ENCODE measurements around the gene PDE8A. TPM values are rescaled to one million over a fixed set of nuclear protein-coding genes. Genes with fewer than 3 reads are reported as not detected.

The PDE8A gene
- total and polyA plus RNA-seq, 2 donors (not counting 1 experiment from before 2014, with no cell fraction given), result 17.4 to 51.1 TPM

DNA sequence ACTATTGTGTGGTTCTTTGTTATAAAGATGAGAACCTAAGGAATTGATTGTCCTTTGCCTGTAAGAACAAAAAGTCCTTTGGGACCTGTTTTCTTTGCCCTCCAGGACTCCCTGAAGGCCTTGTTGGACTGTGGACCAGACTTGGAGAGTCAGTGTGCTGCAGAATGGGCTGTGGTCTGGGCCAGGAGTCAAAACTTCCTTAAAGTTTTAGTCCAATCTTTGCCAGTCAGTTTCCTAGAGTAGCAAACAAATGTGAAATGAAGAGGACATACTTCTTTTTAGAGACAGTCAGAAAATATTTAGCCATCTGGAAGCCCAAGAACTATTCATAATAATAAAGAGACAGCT is 45.4 kb downstream of the PDE8A start:
- CTCF ChIA-PET, result no interaction called here
- H3K4me1 Mint-ChIP-seq, result peaks cover 44% of the 10 kb centered on the region
- no peak overlapping the region for H3K9ac ChIP-seq (ENCODE audit: low read length)

DNA sequence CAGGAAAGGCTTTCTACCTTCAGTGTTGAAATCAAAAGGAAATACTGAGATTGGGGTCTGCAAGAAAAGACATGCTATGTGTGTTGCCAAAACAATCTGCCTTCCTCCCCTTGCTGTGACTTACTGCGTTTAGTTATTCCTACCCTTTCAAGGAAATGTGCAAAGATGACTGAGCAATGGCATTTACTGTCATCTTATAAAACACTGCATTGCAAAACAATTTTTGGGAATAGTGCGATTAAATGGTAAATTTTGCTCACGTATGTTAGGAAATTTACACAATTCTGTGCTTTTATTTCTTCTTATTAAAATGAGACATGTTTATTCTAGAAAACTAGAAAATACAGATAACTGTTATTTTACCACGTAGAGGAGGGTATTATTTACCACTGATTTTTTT is 45.8 kb downstream of the PDE8A start:
- Mint-ChIP-seq H3K4me1 (peaks cover 46% of the 10 kb centered on the region), H3K27me3 (no peaks in the 10 kb centered on the region), H3K27ac (no peak overlapping the region), H3K9me3 (ENCODE audit: insufficient read depth) (no peaks in the 10 kb centered on the region), H3K4me3 (no peak overlapping the region)
- TF ChIP-seq, protein P1, sequence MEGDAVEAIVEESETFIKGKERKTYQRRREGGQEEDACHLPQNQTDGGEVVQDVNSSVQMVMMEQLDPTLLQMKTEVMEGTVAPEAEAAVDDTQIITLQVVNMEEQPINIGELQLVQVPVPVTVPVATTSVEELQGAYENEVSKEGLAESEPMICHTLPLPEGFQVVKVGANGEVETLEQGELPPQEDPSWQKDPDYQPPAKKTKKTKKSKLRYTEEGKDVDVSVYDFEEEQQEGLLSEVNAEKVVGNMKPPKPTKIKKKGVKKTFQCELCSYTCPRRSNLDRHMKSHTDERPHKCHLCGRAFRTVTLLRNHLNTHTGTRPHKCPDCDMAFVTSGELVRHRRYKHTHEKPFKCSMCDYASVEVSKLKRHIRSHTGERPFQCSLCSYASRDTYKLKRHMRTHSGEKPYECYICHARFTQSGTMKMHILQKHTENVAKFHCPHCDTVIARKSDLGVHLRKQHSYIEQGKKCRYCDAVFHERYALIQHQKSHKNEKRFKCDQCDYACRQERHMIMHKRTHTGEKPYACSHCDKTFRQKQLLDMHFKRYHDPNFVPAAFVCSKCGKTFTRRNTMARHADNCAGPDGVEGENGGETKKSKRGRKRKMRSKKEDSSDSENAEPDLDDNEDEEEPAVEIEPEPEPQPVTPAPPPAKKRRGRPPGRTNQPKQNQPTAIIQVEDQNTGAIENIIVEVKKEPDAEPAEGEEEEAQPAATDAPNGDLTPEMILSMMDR (IDR thresholded peaks at IDR 0.05), result no peak
- no peak for TF ChIP-seq EZH2 (IDR thresholded peaks at IDR 0.05; ENCODE audit: borderline replicate concordance, insufficient read depth, low read depth, low read length, poor library complexity, severe bottlenecking)
- intact Hi-C loops (cut with micrococcal nuclease), result no loop called here
- Histone ChIP-seq H2AFZ (ENCODE audit: insufficient read depth, low read depth, low read length, poor library complexity, severe bottlenecking) (no peak overlapping the region), H3K4me3 (ENCODE audit: control extremely low read depth in 1 of 5, extremely low read depth in 1 of 5, insufficient read depth in 1 of 5, low read depth in 2 of 5, low read length in 4 of 5) (no peak overlapping the region), H4K20me1 (ENCODE audit: control insufficient read depth, insufficient read depth, low read length, poor library complexity, severe bottlenecking) (peaks cover 28% of the 10 kb centered on the region), H3K36me3 (replicated peaks in 1 of 2; ENCODE audit: control extremely low read depth in 1 of 2, control insufficient read depth in 1 of 2, extremely low read depth in 1 of 2, insufficient read depth in 2 of 2, low read length in 1 of 2) (no peaks in the 10 kb centered on the region), H3K9ac (ENCODE audit: low read length) (no peak overlapping the region), H3K9me3 (ENCODE audit: control extremely low read depth in 1 of 3, control insufficient read depth in 2 of 3, insufficient read depth in 1 of 3, low read length in 2 of 3) (no peaks in the 10 kb centered on the region), H3K79me2 (ENCODE audit: control insufficient read depth, insufficient read depth, low read length) (peaks cover 71% of the 10 kb centered on the region), H3K4me1 (ENCODE audit: control insufficient read depth in 2 of 2, insufficient read depth in 2 of 2, low read length in 2 of 2) (peaks cover 18 to 30% of the 10 kb centered on the region in 2 donors), H3K27me3 (replicated peaks in 1 of 4; ENCODE audit: control extremely low read depth in 1 of 4, control insufficient read depth in 3 of 4, insufficient read depth in 4 of 4, low read length in 3 of 4) (no peaks in the 10 kb centered on the region), H3K27ac (ENCODE audit: low read length in 2 of 2) (no peak overlapping the region), H3K4me2 (replicated peaks; ENCODE audit: low read depth, low read length, poor library complexity, severe bottlenecking) (no peak overlapping the region)
- CTCF ChIA-PET, result interaction anchor here (1.2 kb wide), 1 partner anchor 98 kb away, joined by 3 read pairs; no protein-coding TSS in a partner anchor
- no CpG with 5 or more reads among the region's 4 CpGs for WGBS (ENCODE audit: insufficient coverage)
- ATAC-seq (ENCODE audit: low read depth), result no peak
- DNase-seq, result no peak
- POLR2A ChIA-PET, result no interaction called here

More for the DNA sequence above, 45.4 kb downstream of the PDE8A start:
- Histone ChIP-seq H3K4me1 (ENCODE audit: control insufficient read depth in 2 of 2, insufficient read depth in 2 of 2, low read length in 2 of 2) (peaks cover 18 to 28% of the 10 kb centered on the region in 2 donors), H3K36me3 (replicated peaks in 1 of 2; ENCODE audit: control extremely low read depth in 1 of 2, control insufficient read depth in 1 of 2, extremely low read depth in 1 of 2, insufficient read depth in 2 of 2, low read length in 1 of 2) (no peaks in the 10 kb centered on the region), H4K20me1 (ENCODE audit: control insufficient read depth, insufficient read depth, low read length, poor library complexity, severe bottlenecking) (peaks cover 26% of the 10 kb centered on the region), H3K4me3 (ENCODE audit: control extremely low read depth in 1 of 5, extremely low read depth in 1 of 5, insufficient read depth in 1 of 5, low read depth in 2 of 5, low read length in 4 of 5) (no peak overlapping the region), H3K9me3 (ENCODE audit: control extremely low read depth in 1 of 3, control insufficient read depth in 2 of 3, insufficient read depth in 1 of 3, low read length in 2 of 3) (no peaks in the 10 kb centered on the region), H3K27me3 (replicated peaks in 1 of 4; ENCODE audit: control extremely low read depth in 1 of 4, control insufficient read depth in 3 of 4, insufficient read depth in 4 of 4, low read length in 3 of 4) (no peaks in the 10 kb centered on the region), H3K27ac (ENCODE audit: low read length in 2 of 2) (no peak overlapping the region), H3K79me2 (ENCODE audit: control insufficient read depth, insufficient read depth, low read length) (peaks cover 72% of the 10 kb centered on the region), H3K4me2 (replicated peaks; ENCODE audit: low read depth, low read length, poor library complexity, severe bottlenecking) (no peak overlapping the region), H2AFZ (ENCODE audit: insufficient read depth, low read depth, low read length, poor library complexity, severe bottlenecking) (no peak overlapping the region)
- intact Hi-C loops (cut with micrococcal nuclease), result no loop called here
- POLR2A ChIA-PET, result no interaction called here
- TF ChIP-seq EZH2 (IDR thresholded peaks at IDR 0.05; ENCODE audit: borderline replicate concordance, insufficient read depth, low read depth, low read length, poor library complexity, severe bottlenecking), result no peak
- TF ChIP-seq, protein P1 (IDR thresholded peaks at IDR 0.05), result no peak
- Mint-ChIP-seq H3K27me3 (no peaks in the 10 kb centered on the region), H3K9me3 (ENCODE audit: insufficient read depth) (no peaks in the 10 kb centered on the region), H3K27ac (no peak overlapping the region), H3K4me3 (no peak overlapping the region)
- no peak for DNase-seq
- ATAC-seq (ENCODE audit: low read depth), result no peak

Measured in B cell (primary cell).